Measurements from ENCODE around the gene DDHD1. TPM values are rescaled to one million over a fixed set of nuclear protein-coding genes. Genes with fewer than 3 reads are reported as not detected.
"Not testable (repeated sequence)": the region's sequence is repeated elsewhere in the genome, so short reads cannot be mapped to it uniquely, and the experiment has no call there.

Gene DDHD1
- polyA plus RNA-seq, 1 experiment, result 16.7 TPM

- ChIA-PET CTCF (no interaction called here), POLR2A (interaction anchor here (0.5 kb wide), 1 partner anchor 11 kb away, joined by 11 read pairs; no protein-coding TSS in a partner anchor)
Measured at GRCh38 chr14:53093206-53093605, 59.9 kb downstream of the DDHD1 start.

DNA sequence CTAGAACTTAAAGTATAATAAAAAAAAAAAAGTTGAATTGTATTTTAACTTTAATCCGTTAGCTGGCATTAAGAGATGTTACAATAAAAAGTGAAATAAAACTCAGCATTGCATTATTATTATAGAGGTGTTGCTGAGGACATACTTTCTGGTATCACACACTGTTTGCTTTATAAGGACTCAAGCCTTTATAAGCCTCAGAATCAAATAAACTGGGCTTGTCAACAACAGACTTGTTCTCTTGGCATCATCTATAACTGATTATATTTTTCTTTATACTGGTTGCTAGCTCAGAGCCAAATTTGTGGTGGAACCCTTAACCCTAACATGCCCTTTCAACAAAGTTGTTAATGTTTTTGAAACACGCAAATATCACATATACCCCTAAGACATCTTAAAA lies 62.3 kb downstream of the DDHD1 start:
- Histone ChIP-seq H3K4me3 (ENCODE audit: low read depth, low read length) (no peak overlapping the region), H3K27me3 (ENCODE audit: control insufficient read depth, insufficient read depth, low read length) (no peaks in the 10 kb centered on the region), H3K27ac (ENCODE audit: low read depth, low read length) (no peak overlapping the region), H3K9me3 (ENCODE audit: control insufficient read depth, insufficient read depth, low read length) (no peaks in the 10 kb centered on the region)
- DNase-seq (ENCODE audit: low read depth, low spot score), result no peak
- POLR2A ChIA-PET, result no interaction called here
- no peak for TF ChIP-seq CTCF (IDR thresholded peaks at IDR 0.05; ENCODE audit: low read depth, low read length)
- CTCF ChIA-PET, result interaction anchor here (1.1 kb wide), 1 partner anchor 205 kb away, joined by 3 read pairs; no protein-coding TSS in a partner anchor

More at GRCh38 chr14:53093206-53093605, 59.9 kb downstream of the DDHD1 start:
- Histone ChIP-seq H3K27ac (ENCODE audit: low read depth, low read length) (no peak overlapping the region), H3K9me3 (ENCODE audit: control insufficient read depth, insufficient read depth, low read length) (no peaks in the 10 kb centered on the region), H3K4me3 (ENCODE audit: low read depth, low read length) (no peak overlapping the region), H3K27me3 (ENCODE audit: control insufficient read depth, insufficient read depth, low read length) (no peaks in the 10 kb centered on the region)
- TF ChIP-seq CTCF (IDR thresholded peaks at IDR 0.05; ENCODE audit: low read depth, low read length), result no peak
- DNase-seq (ENCODE audit: low read depth, low spot score), result peak; percentile 0

- CTCF ChIA-PET, result interaction anchor here (0.7 kb wide), 1 partner anchor 211 kb away, joined by 3 read pairs; no protein-coding TSS in a partner anchor
- POLR2A ChIA-PET; H3K27me3 ChIP-seq (ENCODE audit: control insufficient read depth, insufficient read depth, low read length); H3K9me3 ChIP-seq (ENCODE audit: control insufficient read depth, insufficient read depth, low read length); DNase-seq (ENCODE audit: low read depth, low spot score); H3K4me3 ChIP-seq (ENCODE audit: low read depth, low read length); H3K27ac ChIP-seq (ENCODE audit: low read depth, low read length): not testable (repeated sequence)
Measured at GRCh38 chr14:53084954-53085353, 68.2 kb downstream of the DDHD1 start.

- CTCF ChIA-PET, result interaction anchor here (1.3 to 1.9 kb wide), 2 partner anchors 9 to 1283 kb away, joined by 5 read pairs; no protein-coding TSS in a partner anchor
- DNase-seq (ENCODE audit: low read depth, low spot score), result no peak
- no peak overlapping the region for H3K27ac ChIP-seq (ENCODE audit: low read depth, low read length)
- TF ChIP-seq CTCF (IDR thresholded peaks at IDR 0.05; ENCODE audit: low read depth, low read length), result no peak
- H3K4me3 ChIP-seq (ENCODE audit: low read depth, low read length), result no peak overlapping the region
- POLR2A ChIA-PET, result interaction anchor here (0.7 kb wide), 1 partner anchor 473 kb away, joined by 3 read pairs; no protein-coding TSS in a partner anchor
- H3K27me3 ChIP-seq (ENCODE audit: control insufficient read depth, insufficient read depth, low read length), result no peaks in the 10 kb centered on the region
- no peaks in the 10 kb centered on the region for H3K9me3 ChIP-seq (ENCODE audit: control insufficient read depth, insufficient read depth, low read length)
Measured at GRCh38 chr14:53064475-53064874, 88.6 kb downstream of the DDHD1 start.

GRCh38 chr14:53062856-53063255 lies 90.3 kb downstream of the DDHD1 start:
- Histone ChIP-seq H3K27ac (ENCODE audit: low read depth, low read length) (no peak overlapping the region), H3K9me3 (ENCODE audit: control insufficient read depth, insufficient read depth, low read length) (no peaks in the 10 kb centered on the region), H3K4me3 (ENCODE audit: low read depth, low read length) (no peak overlapping the region), H3K27me3 (ENCODE audit: control insufficient read depth, insufficient read depth, low read length) (no peaks in the 10 kb centered on the region)
- TF ChIP-seq CTCF (IDR thresholded peaks at IDR 0.05; ENCODE audit: low read depth, low read length), result no peak
- peak; percentile 8 for DNase-seq (ENCODE audit: low read depth, low spot score)
- POLR2A ChIA-PET, result no interaction called here
- CTCF ChIA-PET, result interaction anchor here (1.4 kb wide), 1 partner anchor 8 kb away, joined by 7 read pairs; no protein-coding TSS in a partner anchor

All from AG04450 (cell line).